A549 (cell line): ENCODE results near the gene NHSL2. TPM values are rescaled to one million over a fixed set of nuclear protein-coding genes. Genes with fewer than 3 reads are reported as not detected.

Source experiments
- ATAC-seq, 2 experiments: fragments of 200-7000 bp in 1 of 2; fragments of >200 bp in 1 of 2; cut with Nextera tagmentation in 1 of 2; cut with Tn5 transposase in 1 of 2; 3 replicates each; pipeline versions ENCODE4 v1.8.0 to v1.9.1; 2018 to 2020; ENCODE audit warnings: mild to moderate bottlenecking in 1 of 2, moderate library complexity in 1 of 2
- CTCF ChIA-PET: fragments of 300-600 bp; sonication (Branson Sonifier 250); formaldehyde crosslinking; extraction: SDS; loops from one replicate; lab custom pipeline; 2021; ENCODE audit warnings: antibody characterized with exemption, inconsistent platforms; lab: Yijun Ruan, JAX
- POLR2A ChIA-PET: fragments of 350-600 bp; formaldehyde crosslinking; extraction: SDS; loops from one replicate; lab custom pipeline; 2021; ENCODE audit warnings: antibody characterized with exemption, inconsistent platforms; lab: Yijun Ruan, JAX
- DNase-seq, 2 experiments: peaks; one replicate each; pipeline versions ENCODE4 v3.0.0 to v3.0.0-alpha.2; 2011 to 2016; ENCODE audit warnings: low read depth in 1 of 2, low spot score in 1 of 2
- FAIRE-seq: peaks from 2 replicates; lab custom pipeline; 2011; peaks lifted over from hg19 to GRCh38; lab: Jason Lieb, UNC
- H3K27ac ChIP-seq, 2 experiments: fragments of >200 bp; sonication (Bioruptor Twin); formaldehyde crosslinking; 3 replicates each; pipeline ENCODE4 v1.5.1; 2016 to 2017
- H3K4me1 ChIP-seq: fragments of >200 bp; sonication (Bioruptor Twin); formaldehyde crosslinking; 3 replicates; pipeline ENCODE4 v1.6.1; 2016
- H3K4me2 ChIP-seq: fragments of >200 bp; sonication (Bioruptor Twin); formaldehyde crosslinking; 3 replicates; pipeline ENCODE4 v1.6.1; 2016
- H3K4me3 ChIP-seq: fragments of >200 bp; sonication (Bioruptor Twin); formaldehyde crosslinking; 3 replicates; pipeline ENCODE4 v1.5.1; 2016
- H3K9me3 ChIP-seq: fragments of >200 bp; sonication (Bioruptor Twin); formaldehyde crosslinking; 3 replicates; pipeline ENCODE4 v1.6.1; 2016
- EHF ChIP-seq: fragments of 250-450 bp; sonication (Bioruptor Pico); IDR thresholded peaks from 2 replicates; pipeline ENCODE4 v1.5.0; 2020; ENCODE audit warnings: mild to moderate bottlenecking
- EHMT2 ChIP-seq: fragments of 200-600 bp; sonication (generic); IDR thresholded peaks from 2 replicates; pipeline ENCODE4 v1.6.1; 2016; ENCODE audit warnings: antibody characterized with exemption, low read depth, mild to moderate bottlenecking, moderate library complexity
- HEYL ChIP-seq: fragments of 250-450 bp; sonication (Bioruptor Pico); IDR thresholded peaks from 2 replicates; pipeline ENCODE4 v1.8.0; 2021; ENCODE audit warnings: mild to moderate bottlenecking, moderate library complexity
- HOXA7 ChIP-seq: fragments of 250-450 bp; sonication (Bioruptor Pico); IDR thresholded peaks from 2 replicates; pipeline ENCODE4 v1.5.0; 2020; ENCODE audit warnings: mild to moderate bottlenecking, moderate library complexity
- HOXB13 ChIP-seq: fragments of 250-450 bp; sonication (Bioruptor Pico); IDR thresholded peaks from 2 replicates; pipeline ENCODE4 v1.5.0; 2020; ENCODE audit warnings: low read depth, mild to moderate bottlenecking, moderate library complexity
- HOXB5 ChIP-seq: fragments of 250-450 bp; sonication (Bioruptor Pico); IDR thresholded peaks from 2 replicates; pipeline ENCODE4 v1.5.0; 2020; ENCODE audit warnings: mild to moderate bottlenecking, moderate library complexity
- KDM1A ChIP-seq: fragments of 200-600 bp; sonication (generic); IDR thresholded peaks from 2 replicates; pipeline ENCODE4 v1.6.1; 2016; ENCODE audit warnings: low read depth, mild to moderate bottlenecking
- MAFK ChIP-seq: fragments of 450-650 bp; IDR thresholded peaks from 2 replicates; pipeline ENCODE4 v1.6.1; 2014; ENCODE audit not compliant: partially characterized antibody
- MYC ChIP-seq: IDR thresholded peaks from 2 replicates; pipeline ENCODE4 v1.6.1; 2012; ENCODE audit warnings: mild to moderate bottlenecking, inconsistent platforms, low read length, improper control_type of control experiment, borderline replicate concordance
- NFE2L2 ChIP-seq: fragments of 150-350 bp; conservative IDR thresholded peaks from 2 replicates; pipeline ENCODE4 v1.6.1; 2014; ENCODE audit warnings: low read length
- NPAS2 ChIP-seq: fragments of 250-450 bp; sonication (Bioruptor Pico); IDR thresholded peaks from 2 replicates; pipeline ENCODE4 v1.8.0; 2022; ENCODE audit warnings: mild to moderate bottlenecking, moderate library complexity, borderline replicate concordance
- PHF8 ChIP-seq: fragments of 200-600 bp; sonication (generic); IDR thresholded peaks from 2 replicates; pipeline ENCODE4 v1.6.1; 2016; ENCODE audit warnings: low read depth, mild to moderate bottlenecking, antibody characterized with exemption, moderate library complexity, borderline replicate concordance
- POLR2A ChIP-seq: IDR thresholded peaks from 2 replicates; pipeline ENCODE4 v1.6.1; 2012; ENCODE audit warnings: mild to moderate bottlenecking, low read length
- RCOR1 ChIP-seq: fragments of 150-350 bp; IDR thresholded peaks from 2 replicates; pipeline ENCODE4 v1.6.1; 2014; ENCODE audit warnings: antibody characterized with exemption, low read length, low read depth
- RNF2 ChIP-seq: fragments of 200-600 bp; sonication (generic); IDR thresholded peaks from 2 replicates; pipeline ENCODE4 v1.6.1; 2016; ENCODE audit warnings: low read depth, mild to moderate bottlenecking, antibody characterized with exemption, moderate library complexity, borderline replicate concordance
- SMC3 ChIP-seq: fragments of >200 bp; sonication (Bioruptor Twin); formaldehyde crosslinking; IDR thresholded peaks from 3 replicates; pipeline ENCODE4 v1.6.1; 2018; ENCODE audit warnings: inconsistent platforms
- ZNF302 ChIP-seq: fragments of 250-450 bp; sonication (Bioruptor Pico); IDR thresholded peaks from 2 replicates; pipeline ENCODE4 v1.9.0; 2021; ENCODE audit warnings: inconsistent platforms, mild to moderate bottlenecking, moderate library complexity
- WGBS: methylation state at CpG from one replicate; pipeline ENCODE4 v1.1.6; 2017; ENCODE audit errors: missing lambda C conversion rate; 5-methylcytosine and 5-hydroxymethylcytosine counted together
- polyA plus RNA-seq, 4 experiments: library from polyadenylated mRNA; depleted of rRNA in 3 of 4; stranded (reverse); fragments of >200 nt; fragmentation: RNase III in 1 of 4; extraction: RNeasy Plus Mini Kit Qiagen cat#74134 plus additional on column Dnase treatment in 1 of 4; gene quantifications; 2 replicates in 3 of 4; 3 replicates in 1 of 4; pipeline ENCODE4 v1.2.3, GENCODE V29; 2011 to 2017
- TF ChIP-seq, protein P1 (sequence below): IDR thresholded peaks from 2 replicates; pipeline ENCODE4 v1.6.1; 2012
- TF ChIP-seq, protein P2 (sequence below): fragments of >200 bp; sonication (Bioruptor Twin); formaldehyde crosslinking; IDR thresholded peaks from 3 replicates; pipeline ENCODE4 v1.5.1; 2016
- TF ChIP-seq, protein P3 (sequence below): fragments of >200 bp; sonication (Bioruptor Twin); formaldehyde crosslinking; IDR thresholded peaks from 3 replicates; pipeline ENCODE4 v1.6.1; 2016
- TF ChIP-seq, protein P4 (sequence below): IDR thresholded peaks from 2 replicates; pipeline ENCODE4 v1.6.1; 2012
- TF ChIP-seq, protein P5 (sequence below): fragments of 450-650 bp; IDR thresholded peaks from 2 replicates; pipeline ENCODE4 v1.6.1; 2014; ENCODE audit warnings: antibody characterized with exemption

NHSL2 gene
- polyA plus RNA-seq, 2 of the 4 experiments (the other 2 are of a cell fraction), result 0.26 to 0.48 TPM

DNA sequence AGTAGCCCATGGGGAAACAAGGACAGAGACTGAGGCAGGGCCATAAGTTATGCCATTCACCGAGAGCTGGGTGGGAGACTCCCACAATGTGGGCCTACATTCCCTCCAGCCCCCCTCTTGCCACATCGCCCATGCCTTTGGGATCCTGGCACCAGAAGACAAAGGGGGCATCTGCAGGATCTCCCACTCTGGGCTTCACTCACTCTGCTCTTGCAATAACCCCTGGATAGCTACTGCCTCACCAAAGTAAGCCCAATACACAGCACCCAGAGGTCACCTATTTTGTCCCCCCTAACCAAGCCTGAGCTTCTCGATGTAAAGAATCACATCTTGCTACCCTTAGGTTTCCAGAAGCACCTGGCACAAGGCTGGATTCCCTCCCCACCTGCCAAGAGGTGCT lies 221.8 kb downstream of the NHSL2 start:
- Histone ChIP-seq H3K4me1 (no peaks in the 10 kb centered on the region), H3K4me2 (peak overlapping the region; percentile 87), H3K9me3 (no peaks in the 10 kb centered on the region), H3K4me3 (peak overlapping the region; percentile 66), H3K27ac (peak overlapping the region in 1 of 2 experiments; percentile 91; a peak in 3 of 6 replicates)
- POLR2A ChIA-PET, result interaction anchor here (0.7 to 2.8 kb wide), 9 partner anchors 9 to 408 kb away, joined by 3 to 22 read pairs (median 4); partner anchors contain the start of genes ERCC6L, NHSL2, PIN4 and RPS4X
- TF ChIP-seq HEYL (CRISPR knock-in tag), result no peak
- TF ChIP-seq, protein P1, sequence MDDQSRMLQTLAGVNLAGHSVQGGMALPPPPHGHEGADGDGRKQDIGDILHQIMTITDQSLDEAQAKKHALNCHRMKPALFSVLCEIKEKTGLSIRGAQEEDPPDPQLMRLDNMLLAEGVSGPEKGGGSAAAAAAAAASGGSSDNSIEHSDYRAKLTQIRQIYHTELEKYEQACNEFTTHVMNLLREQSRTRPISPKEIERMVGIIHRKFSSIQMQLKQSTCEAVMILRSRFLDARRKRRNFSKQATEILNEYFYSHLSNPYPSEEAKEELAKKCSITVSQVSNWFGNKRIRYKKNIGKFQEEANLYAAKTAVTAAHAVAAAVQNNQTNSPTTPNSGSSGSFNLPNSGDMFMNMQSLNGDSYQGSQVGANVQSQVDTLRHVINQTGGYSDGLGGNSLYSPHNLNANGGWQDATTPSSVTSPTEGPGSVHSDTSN, result no peak
- no peak for TF ChIP-seq PHF8
- no peak for TF ChIP-seq NFE2L2
- no peak for TF ChIP-seq POLR2A
- TF ChIP-seq, protein P2, sequence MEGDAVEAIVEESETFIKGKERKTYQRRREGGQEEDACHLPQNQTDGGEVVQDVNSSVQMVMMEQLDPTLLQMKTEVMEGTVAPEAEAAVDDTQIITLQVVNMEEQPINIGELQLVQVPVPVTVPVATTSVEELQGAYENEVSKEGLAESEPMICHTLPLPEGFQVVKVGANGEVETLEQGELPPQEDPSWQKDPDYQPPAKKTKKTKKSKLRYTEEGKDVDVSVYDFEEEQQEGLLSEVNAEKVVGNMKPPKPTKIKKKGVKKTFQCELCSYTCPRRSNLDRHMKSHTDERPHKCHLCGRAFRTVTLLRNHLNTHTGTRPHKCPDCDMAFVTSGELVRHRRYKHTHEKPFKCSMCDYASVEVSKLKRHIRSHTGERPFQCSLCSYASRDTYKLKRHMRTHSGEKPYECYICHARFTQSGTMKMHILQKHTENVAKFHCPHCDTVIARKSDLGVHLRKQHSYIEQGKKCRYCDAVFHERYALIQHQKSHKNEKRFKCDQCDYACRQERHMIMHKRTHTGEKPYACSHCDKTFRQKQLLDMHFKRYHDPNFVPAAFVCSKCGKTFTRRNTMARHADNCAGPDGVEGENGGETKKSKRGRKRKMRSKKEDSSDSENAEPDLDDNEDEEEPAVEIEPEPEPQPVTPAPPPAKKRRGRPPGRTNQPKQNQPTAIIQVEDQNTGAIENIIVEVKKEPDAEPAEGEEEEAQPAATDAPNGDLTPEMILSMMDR, result no peak
- TF ChIP-seq, protein P3, sequence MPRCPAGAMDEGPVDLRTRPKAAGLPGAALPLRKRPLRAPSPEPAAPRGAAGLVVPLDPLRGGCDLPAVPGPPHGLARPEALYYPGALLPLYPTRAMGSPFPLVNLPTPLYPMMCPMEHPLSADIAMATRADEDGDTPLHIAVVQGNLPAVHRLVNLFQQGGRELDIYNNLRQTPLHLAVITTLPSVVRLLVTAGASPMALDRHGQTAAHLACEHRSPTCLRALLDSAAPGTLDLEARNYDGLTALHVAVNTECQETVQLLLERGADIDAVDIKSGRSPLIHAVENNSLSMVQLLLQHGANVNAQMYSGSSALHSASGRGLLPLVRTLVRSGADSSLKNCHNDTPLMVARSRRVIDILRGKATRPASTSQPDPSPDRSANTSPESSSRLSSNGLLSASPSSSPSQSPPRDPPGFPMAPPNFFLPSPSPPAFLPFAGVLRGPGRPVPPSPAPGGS, result no peak
- TF ChIP-seq ZNF302 (CRISPR knock-in tag), result no peak
- no peak for TF ChIP-seq HOXB13 (CRISPR knock-in tag)
- TF ChIP-seq NPAS2 (CRISPR knock-in tag), result no peak
- TF ChIP-seq, protein P4, sequence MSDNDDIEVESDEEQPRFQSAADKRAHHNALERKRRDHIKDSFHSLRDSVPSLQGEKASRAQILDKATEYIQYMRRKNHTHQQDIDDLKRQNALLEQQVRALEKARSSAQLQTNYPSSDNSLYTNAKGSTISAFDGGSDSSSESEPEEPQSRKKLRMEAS, result no peak
- TF ChIP-seq RCOR1, result no peak
- TF ChIP-seq EHF (CRISPR knock-in tag), result no peak
- TF ChIP-seq SMC3, result no peak
- no peak for TF ChIP-seq MAFK
- TF ChIP-seq MYC, result no peak
- FAIRE-seq (no peak), DNase-seq (no peak), ATAC-seq (no peak)
- CTCF ChIA-PET, result interaction anchor here (0.9 to 3.7 kb wide), 3 partner anchors 9 to 134 kb away, joined by 3 to 26 read pairs (median 8); no protein-coding TSS in a partner anchor
- WGBS, result 92% methylated on average over 3 of the region's 3 CpGs

DNA sequence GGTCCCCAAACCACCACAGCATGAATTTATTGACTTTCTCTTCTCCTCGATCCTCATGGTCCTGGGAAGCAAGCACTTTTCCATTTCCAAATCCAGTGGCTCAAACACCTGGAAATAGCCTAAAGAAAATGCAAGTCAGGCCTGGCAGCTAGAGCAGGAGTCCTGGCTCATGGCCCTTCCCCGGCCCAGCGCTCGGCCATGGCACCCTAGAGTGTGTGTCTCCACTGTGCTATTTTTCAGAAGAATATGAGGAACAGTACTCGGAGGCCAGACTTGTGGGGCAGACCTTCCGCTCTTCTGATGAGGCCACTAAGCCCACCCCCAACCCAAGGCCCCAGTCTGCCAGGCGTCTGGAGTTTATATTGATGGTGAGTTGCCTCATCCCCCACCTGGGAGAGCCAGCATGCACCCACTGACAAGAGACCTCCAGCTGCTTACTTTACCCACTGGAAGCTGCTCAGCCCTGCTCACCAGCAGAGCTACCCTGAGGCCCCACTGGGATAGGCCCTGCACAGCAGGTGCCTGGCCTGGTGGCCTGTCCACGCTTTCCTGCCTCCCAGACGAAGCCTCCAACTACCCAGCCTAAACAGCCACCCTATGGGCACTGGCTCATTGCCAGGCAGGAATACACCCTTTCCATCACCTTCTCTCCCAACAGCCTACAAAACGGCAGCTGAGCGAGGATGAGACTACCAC lies 223.4 kb downstream of the NHSL2 start:
- Histone ChIP-seq H3K27ac (no peak overlapping the region), H3K9me3 (no peaks in the 10 kb centered on the region), H3K4me3 (no peak overlapping the region), H3K4me1 (no peaks in the 10 kb centered on the region), H3K4me2 (no peak overlapping the region)
- ATAC-seq, result no peak
- ChIA-PET CTCF (interaction anchor here (0.7 to 1.7 kb wide), 2 partner anchors 9 to 87 kb away, joined by 3 read pairs; no protein-coding TSS in a partner anchor), POLR2A (no interaction called here)
- WGBS, result 94% methylated on average over 10 of the region's 11 CpGs
- TF ChIP-seq RNF2 (no peak), HOXA7 (CRISPR knock-in tag) (no peak), HOXB5 (CRISPR knock-in tag) (no peak), EHMT2 (no peak), MAFK (no peak), KDM1A (no peak), MYC (no peak), ZNF302 (CRISPR knock-in tag) (no peak)
- TF ChIP-seq, protein P5, sequence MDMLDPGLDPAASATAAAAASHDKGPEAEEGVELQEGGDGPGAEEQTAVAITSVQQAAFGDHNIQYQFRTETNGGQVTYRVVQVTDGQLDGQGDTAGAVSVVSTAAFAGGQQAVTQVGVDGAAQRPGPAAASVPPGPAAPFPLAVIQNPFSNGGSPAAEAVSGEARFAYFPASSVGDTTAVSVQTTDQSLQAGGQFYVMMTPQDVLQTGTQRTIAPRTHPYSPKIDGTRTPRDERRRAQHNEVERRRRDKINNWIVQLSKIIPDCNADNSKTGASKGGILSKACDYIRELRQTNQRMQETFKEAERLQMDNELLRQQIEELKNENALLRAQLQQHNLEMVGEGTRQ, result no peak
- TF ChIP-seq, protein P3, result no peak
- no peak for DNase-seq
- no peak for FAIRE-seq
